T-cell (primary cell): ENCODE measurements around the gene MFN2. TPM values are rescaled to one million over a fixed set of nuclear protein-coding genes. Genes with fewer than 3 reads are reported as not detected.

Experiments
- ATAC-seq, 4 experiments: fragments of 200-7000 bp in 3 of 4; fragments of 150-1000 bp in 1 of 4; cut with Tn5 transposase; replicated peaks in 1 of 4; 1 replicate in 3 of 4; 2 replicates in 1 of 4; pipeline ENCODE4 v1.10.0; 2021; ENCODE audit warnings: moderate library complexity in 3 of 4, mild to moderate bottlenecking in 2 of 4, moderate number of reproducible peaks in 1 of 4
- CTCF ChIA-PET, 2 donors: fragments of 300-600 bp; sonication (Branson Sonifier 250); formaldehyde crosslinking; loops; one replicate each; lab custom pipeline; 2022; ENCODE audit warnings: antibody characterized with exemption in 2 of 2; lab: Charles Lee
- POLR2A ChIA-PET, 2 donors: fragments of 300-600 bp; sonication (Branson Sonifier 250); formaldehyde crosslinking; loops; one replicate each; lab custom pipeline; 2022; ENCODE audit warnings: antibody characterized with exemption in 2 of 2; lab: Charles Lee
- DNase-seq, 35 experiments: peaks; one replicate each; pipeline versions ENCODE4 v3.0.0 to v3.0.0-alpha.2; 2013 to 2023
- H3K27ac ChIP-seq: one replicate; pipeline ENCODE4 v1.5.1; 2013; ENCODE audit warnings: low read length
- H3K27me3 ChIP-seq, 2 experiments: replicated peaks in 1 of 2; 1 replicate in 1 of 2; 2 replicates in 1 of 2; pipeline versions ENCODE4 v1.6.1 to v1.7.0; 2013; ENCODE audit warnings: low read length in 1 of 2, mixed read lengths in 1 of 2; ENCODE audit not compliant: control insufficient read depth in 2 of 2, insufficient read depth in 2 of 2; ENCODE audit errors: extremely low read depth in 1 of 2
- H3K36me3 ChIP-seq, 2 donors: 1 replicate in 1 of 2; 2 replicates in 1 of 2; pipeline versions ENCODE4 v1.6.1 to v1.7.0; 2013; ENCODE audit warnings: low read length in 1 of 2; ENCODE audit not compliant: control insufficient read depth in 2 of 2, insufficient read depth in 1 of 2; ENCODE audit errors: extremely low read depth in 1 of 2
- H3K4me1 ChIP-seq, 2 experiments: 1 replicate in 1 of 2; 2 replicates in 1 of 2; pipeline versions ENCODE4 v1.6.1 to v1.7.0; 2013; ENCODE audit warnings: low read length in 2 of 2, mixed read lengths in 1 of 2; ENCODE audit not compliant: insufficient read depth in 2 of 2, control insufficient read depth in 1 of 2; ENCODE audit errors: extremely low read depth in 1 of 2
- H3K4me3 ChIP-seq, 2 donors: 1 replicate in 1 of 2; 2 replicates in 1 of 2; pipeline versions ENCODE4 v1.5.1 to v1.7.0; 2013; ENCODE audit warnings: mild to moderate bottlenecking in 2 of 2, low read length in 1 of 2, moderate library complexity in 1 of 2; ENCODE audit not compliant: control insufficient read depth in 1 of 2; ENCODE audit errors: extremely low read depth in 1 of 2
- H3K9me3 ChIP-seq: 2 replicates; pipeline ENCODE4 v1.7.0; 2013
- H3K27ac Mint-ChIP-seq, 2 donors: one replicate each; pipeline ENCODE4 v1.8.0; 2020 to 2021; ENCODE audit warnings: mild to moderate bottlenecking in 2 of 2, mixed read lengths in 2 of 2
- H3K27me3 Mint-ChIP-seq, 2 donors: one replicate each; pipeline ENCODE4 v1.8.0; 2021 to 2022; ENCODE audit warnings: mixed read lengths in 2 of 2
- H3K36me3 Mint-ChIP-seq: one replicate; pipeline ENCODE4 v1.8.0; 2021; ENCODE audit warnings: mixed read lengths
- H3K4me1 Mint-ChIP-seq, 3 donors: one replicate each; pipeline ENCODE4 v1.8.0; 2020 to 2022; ENCODE audit warnings: mixed read lengths in 3 of 3, mild to moderate bottlenecking in 1 of 3
- H3K4me3 Mint-ChIP-seq, 3 donors: one replicate each; pipeline ENCODE4 v1.8.0; 2020 to 2022; ENCODE audit warnings: mild to moderate bottlenecking in 3 of 3, mixed read lengths in 3 of 3, moderate library complexity in 3 of 3
- H3K9me3 Mint-ChIP-seq, 3 donors: one replicate each; pipeline ENCODE4 v1.8.0; 2020 to 2022; ENCODE audit warnings: mixed read lengths in 3 of 3
- WGBS: methylation state at CpG from one replicate; pipeline ENCODE4 v1.1.5; 2013; ENCODE audit warnings: missing lambda C conversion rate; ENCODE audit not compliant: insufficient coverage; 5-methylcytosine and 5-hydroxymethylcytosine counted together
- total RNA-seq, 35 experiments: library from RNA in 6 of 35; stranded (reverse) in 6 of 35; fragments of 120-200 nt in 1 of 35; gene quantifications; one replicate each; pipeline versions ENCODE4 v1.2.1 to v1.2.4 and lab custom pipeline; 2013 to 2026

Gene MFN2
- total RNA-seq, 5 donors from 2014 or later (not counting 1 experiment from before 2014, with no cell fraction given): 38.0 to 47.0 (median 40.7) TPM

GRCh38 chr1:11985851-11986250 lies 5.6 kb downstream of the MFN2 start:
- H3K4me1 Mint-ChIP-seq: peaks cover 44 to 50% (median 46%) of the 10 kb centered on the region in 3 donors
- no peak overlapping the region for H3K27ac ChIP-seq
- no peak overlapping the region for H3K27ac Mint-ChIP-seq
- peaks cover 43% of the 10 kb centered on the region for H3K36me3 Mint-ChIP-seq
- POLR2A ChIA-PET: no interaction called here
- H3K27me3 ChIP-seq: no peaks in the 10 kb centered on the region
- no peak overlapping the region for H3K4me3 ChIP-seq
- H3K4me1 ChIP-seq: peaks cover 6 to 20% of the 10 kb centered on the region in 2 experiments
- CTCF ChIA-PET: no interaction called here
- H3K9me3 Mint-ChIP-seq: no peaks in the 10 kb centered on the region
- H3K36me3 ChIP-seq: peaks cover 22 to 62% of the 10 kb centered on the region in 2 donors
- no peaks in the 10 kb centered on the region for H3K9me3 ChIP-seq
- DNase-seq (no peak), ATAC-seq (no peak)
- no peak overlapping the region for H3K4me3 Mint-ChIP-seq
- WGBS: 93% methylated on average over 4 of the region's 7 CpGs
- H3K27me3 Mint-ChIP-seq: no peaks in the 10 kb centered on the region

DNA sequence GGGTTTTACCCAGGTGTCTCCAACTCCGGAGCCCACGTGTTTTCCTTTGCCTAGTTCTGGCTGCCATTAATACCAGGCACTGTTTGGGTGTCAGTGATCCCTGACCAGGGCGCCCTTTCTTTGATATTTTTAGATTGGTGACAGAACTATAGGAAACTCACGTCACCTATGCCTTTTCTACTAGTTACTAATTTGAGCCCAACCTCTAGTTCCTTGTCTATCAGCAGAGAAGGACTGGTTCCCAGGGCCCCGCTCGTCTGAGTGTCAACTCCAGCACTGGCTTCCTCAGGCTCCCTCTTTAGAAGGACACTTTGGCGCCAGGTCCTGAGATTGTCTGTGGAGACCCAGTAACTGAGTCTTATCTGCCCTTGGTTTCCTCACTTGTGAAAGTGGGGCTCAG lies 9.4 kb downstream of the MFN2 start:
- CTCF ChIA-PET: no interaction called here
- DNase-seq (no peak), ATAC-seq (no peak)
- Mint-ChIP-seq H3K9me3 (no peaks in the 10 kb centered on the region), H3K36me3 (peaks cover 49% of the 10 kb centered on the region), H3K4me1 (peaks cover 14 to 16% (median 16%) of the 10 kb centered on the region in 3 donors), H3K4me3 (no peak overlapping the region), H3K27ac (no peak overlapping the region), H3K27me3 (no peaks in the 10 kb centered on the region)
- no peaks in the 10 kb centered on the region for H3K27me3 ChIP-seq
- no peaks in the 10 kb centered on the region for H3K9me3 ChIP-seq
- H3K4me1 ChIP-seq: peaks cover 0 to 3% of the 10 kb centered on the region in 2 experiments
- peaks cover 16 to 65% of the 10 kb centered on the region in 2 donors for H3K36me3 ChIP-seq
- no peak overlapping the region for H3K27ac ChIP-seq
- POLR2A ChIA-PET: interaction anchor here in 1 of 2 donors (0.5 kb wide), 1 partner anchor 27 kb away, joined by 3 read pairs; no protein-coding TSS in a partner anchor
- H3K4me3 ChIP-seq: no peak overlapping the region
- 95% methylated on average over 4 of the region's 7 CpGs for WGBS

DNA sequence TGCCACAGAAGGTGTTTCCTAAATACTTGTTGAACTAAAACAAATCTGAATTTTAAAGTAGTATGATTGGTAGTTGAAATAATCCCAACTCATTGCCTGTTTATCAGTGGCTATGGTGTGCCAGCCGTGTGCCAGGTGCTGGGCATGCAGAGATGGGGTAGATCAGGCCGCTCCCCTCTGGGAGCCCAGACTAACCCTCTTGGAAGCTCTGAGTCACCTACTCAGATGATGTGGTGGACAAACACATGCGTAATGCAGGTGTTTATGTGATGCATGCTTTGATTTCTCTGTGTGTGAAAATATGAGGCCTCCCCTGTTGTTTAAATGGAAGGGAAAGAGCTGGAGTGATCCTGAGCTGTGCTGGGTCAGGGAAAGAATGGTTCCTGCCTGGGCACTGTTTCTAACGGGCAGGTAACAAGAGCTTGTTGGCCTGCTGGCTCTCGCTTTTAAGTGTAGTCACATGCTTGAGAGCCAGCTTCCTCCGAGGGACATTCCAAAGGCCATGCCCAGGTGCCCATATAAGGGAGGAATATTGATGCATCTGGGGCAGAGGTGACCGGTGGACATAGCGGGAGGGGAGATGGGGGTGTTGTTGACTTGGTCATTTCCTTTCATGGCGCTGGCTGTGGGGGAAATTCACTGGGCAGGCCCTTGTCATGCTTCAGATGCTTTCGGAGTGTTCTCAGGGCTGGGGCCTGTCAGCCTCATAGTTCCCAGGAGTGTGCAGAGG lies 10.2 kb downstream of the MFN2 start:
- ATAC-seq (no peak), DNase-seq (no peak)
- POLR2A ChIA-PET: no interaction called here
- Mint-ChIP-seq H3K36me3 (peaks cover 46% of the 10 kb centered on the region), H3K27me3 (no peaks in the 10 kb centered on the region), H3K4me1 (peaks cover 9 to 13% (median 11%) of the 10 kb centered on the region in 3 donors), H3K4me3 (no peak overlapping the region), H3K9me3 (no peaks in the 10 kb centered on the region), H3K27ac (no peak overlapping the region)
- Histone ChIP-seq H3K9me3 (no peaks in the 10 kb centered on the region), H3K4me1 (peaks cover 0 to 3% of the 10 kb centered on the region in 2 experiments), H3K36me3 (peaks cover 22 to 65% of the 10 kb centered on the region in 2 donors), H3K27ac (no peak overlapping the region), H3K27me3 (no peaks in the 10 kb centered on the region), H3K4me3 (no peak overlapping the region)
- WGBS: 97% methylated on average over 10 of the region's 10 CpGs
- CTCF ChIA-PET: interaction anchor here in 1 of 2 donors (0.6 kb wide), 1 partner anchor 30 kb away, joined by 4 read pairs; no protein-coding TSS in a partner anchor

DNA sequence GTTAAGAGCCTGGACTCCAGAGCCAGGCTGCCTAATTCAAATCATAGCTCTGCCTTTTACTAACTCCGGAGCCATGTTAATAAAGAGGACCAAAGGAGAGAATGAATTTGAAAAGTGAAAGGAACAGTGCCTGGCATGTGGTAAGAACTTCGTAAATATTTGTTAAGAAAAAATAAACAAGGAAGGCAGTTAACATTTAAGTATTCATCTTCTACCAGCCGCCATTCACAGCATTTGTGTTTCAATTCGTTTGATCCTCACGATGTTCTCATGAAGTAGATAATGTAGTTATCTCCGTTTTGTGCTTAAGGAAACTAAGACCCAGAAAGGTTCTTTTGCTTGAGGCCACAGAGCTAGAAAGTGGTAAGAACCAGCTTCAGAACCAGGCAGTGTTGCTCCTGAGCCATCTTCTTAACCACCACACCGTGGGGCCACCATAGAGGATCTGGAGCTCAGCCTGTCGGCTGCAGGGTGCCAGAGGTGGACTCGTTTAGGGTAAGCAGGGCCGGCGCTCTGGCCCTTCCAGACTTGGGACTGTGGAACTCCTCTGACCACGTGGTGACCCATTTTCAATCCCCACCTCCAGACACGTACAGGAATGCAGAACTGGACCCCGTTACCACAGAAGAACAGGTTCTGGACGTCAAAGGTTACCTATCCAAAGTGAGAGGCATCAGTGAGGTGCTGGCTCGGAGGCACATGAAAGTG lies 11.9 kb downstream of the MFN2 start:
- Histone ChIP-seq H3K27ac (no peak overlapping the region), H3K36me3 (peaks cover 25 to 70% of the 10 kb centered on the region in 2 donors), H3K4me1 (peaks cover 0 to 3% of the 10 kb centered on the region in 2 experiments), H3K9me3 (no peaks in the 10 kb centered on the region), H3K27me3 (no peaks in the 10 kb centered on the region), H3K4me3 (no peak overlapping the region)
- DNase-seq (no peak), ATAC-seq (no peak)
- no peak overlapping the region for H3K27ac Mint-ChIP-seq
- CTCF ChIA-PET: no interaction called here
- no peaks in the 10 kb centered on the region for H3K27me3 Mint-ChIP-seq
- POLR2A ChIA-PET: interaction anchor here in 1 of 2 donors (0.5 kb wide), 1 partner anchor 833 kb away, joined by 4 read pairs; no protein-coding TSS in a partner anchor
- H3K4me3 Mint-ChIP-seq: no peak overlapping the region
- WGBS: 100% methylated on average over 8 of the region's 16 CpGs
- H3K36me3 Mint-ChIP-seq: peaks cover 46% of the 10 kb centered on the region
- peaks cover 0 to 6% (median 3%) of the 10 kb centered on the region in 3 donors for H3K4me1 Mint-ChIP-seq
- H3K9me3 Mint-ChIP-seq: no peaks in the 10 kb centered on the region

DNA sequence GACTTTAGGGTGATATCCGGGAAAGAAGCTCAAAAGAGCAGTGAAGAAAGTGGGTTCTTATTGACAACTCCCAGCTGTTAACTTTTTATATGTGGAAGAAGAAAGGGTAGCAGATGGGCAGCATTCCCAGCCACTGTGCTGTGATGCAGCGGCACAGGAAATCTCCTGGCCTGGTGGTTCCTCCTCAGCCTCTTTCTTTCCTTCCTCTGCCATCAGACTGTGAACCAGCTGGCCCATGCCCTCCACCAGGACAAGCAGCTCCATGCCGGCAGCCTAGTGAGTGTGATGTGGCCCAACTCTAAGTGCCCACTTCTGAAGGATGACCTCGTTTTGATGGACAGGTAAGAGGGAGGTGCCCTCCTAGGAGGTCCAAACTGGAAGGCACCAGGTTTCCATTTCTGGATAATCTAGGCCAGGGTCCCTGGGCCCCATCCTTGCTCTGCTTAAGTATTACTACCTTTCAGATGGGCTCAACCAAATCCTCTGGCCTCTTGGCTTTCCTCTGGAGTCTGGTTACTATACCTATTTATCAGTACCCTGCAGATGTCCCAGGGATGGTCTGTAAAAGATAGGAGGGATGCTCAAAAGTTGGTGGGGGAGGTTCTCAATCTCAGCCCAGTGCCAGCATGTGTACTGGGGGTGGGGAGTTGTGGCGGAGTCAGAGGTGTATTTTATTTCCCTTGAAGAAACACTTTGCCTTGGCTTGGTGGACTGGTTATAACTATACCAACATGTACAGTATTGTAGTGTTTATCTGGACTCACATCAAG lies 17.0 kb downstream of the MFN2 start:
- H3K27ac ChIP-seq: no peak overlapping the region
- Mint-ChIP-seq H3K27me3 (no peaks in the 10 kb centered on the region), H3K4me1 (no peaks in the 10 kb centered on the region), H3K27ac (no peak overlapping the region), H3K4me3 (no peak overlapping the region), H3K9me3 (no peaks in the 10 kb centered on the region), H3K36me3 (peaks cover 39% of the 10 kb centered on the region)
- H3K4me3 ChIP-seq: no peak overlapping the region
- ATAC-seq (no peak), DNase-seq (no peak)
- CTCF ChIA-PET: interaction anchor here in 1 of 2 donors (0.7 kb wide), 1 partner anchor 22 kb away, joined by 6 read pairs; no protein-coding TSS in a partner anchor
- H3K9me3 ChIP-seq: no peaks in the 10 kb centered on the region
- POLR2A ChIA-PET: no interaction called here
- no peaks in the 10 kb centered on the region for H3K4me1 ChIP-seq
- WGBS: no CpG with 5 or more reads among the region's 5 CpGs
- no peaks in the 10 kb centered on the region for H3K27me3 ChIP-seq
- peaks cover 34 to 76% of the 10 kb centered on the region in 2 donors for H3K36me3 ChIP-seq

- Histone ChIP-seq H3K36me3 (peaks cover 39 to 79% of the 10 kb centered on the region in 2 donors), H3K27me3 (no peaks in the 10 kb centered on the region), H3K4me3 (no peak overlapping the region), H3K27ac (no peak overlapping the region), H3K9me3 (no peaks in the 10 kb centered on the region), H3K4me1 (no peaks in the 10 kb centered on the region)
- ChIA-PET CTCF (no interaction called here), POLR2A (no interaction called here)
- Mint-ChIP-seq H3K9me3 (no peaks in the 10 kb centered on the region), H3K4me3 (no peak overlapping the region), H3K4me1 (no peaks in the 10 kb centered on the region), H3K27me3 (no peaks in the 10 kb centered on the region), H3K27ac (no peak overlapping the region), H3K36me3 (peaks cover 47% of the 10 kb centered on the region)
- ATAC-seq: no peak
- no peak for DNase-seq
- WGBS: 95% methylated on average over 4 of the region's 5 CpGs
Measured at GRCh38 chr1:11998636-11999035, 18.4 kb downstream of the MFN2 start.
